Keratinocyte (primary cell): ENCODE measurements around the gene ADGRG4.

ENCODE experiments used
- EZH2 ChIP-seq: IDR thresholded peaks from one replicate; pipeline ENCODE4 v1.6.1; 2012; ENCODE audit warnings: inconsistent platforms, mild to moderate bottlenecking, low read length, moderate library complexity
- TF ChIP-seq, protein P1 (sequence below), 3 experiments: IDR thresholded peaks in 1 of 3; conservative IDR thresholded peaks in 1 of 3; optimal IDR thresholded peaks in 1 of 3; 2 replicates in 2 of 3; 3 replicates in 1 of 3; pipeline versions ENCODE3 to v1.5.1; 2011; ENCODE audit warnings: low read length in 3 of 3, mild to moderate bottlenecking in 3 of 3, moderate library complexity in 2 of 3, control low read depth in 1 of 3, inconsistent platforms in 1 of 3; ENCODE audit not compliant: insufficient read depth in 2 of 3; ENCODE audit errors: extremely low read depth in 1 of 3

DNA sequence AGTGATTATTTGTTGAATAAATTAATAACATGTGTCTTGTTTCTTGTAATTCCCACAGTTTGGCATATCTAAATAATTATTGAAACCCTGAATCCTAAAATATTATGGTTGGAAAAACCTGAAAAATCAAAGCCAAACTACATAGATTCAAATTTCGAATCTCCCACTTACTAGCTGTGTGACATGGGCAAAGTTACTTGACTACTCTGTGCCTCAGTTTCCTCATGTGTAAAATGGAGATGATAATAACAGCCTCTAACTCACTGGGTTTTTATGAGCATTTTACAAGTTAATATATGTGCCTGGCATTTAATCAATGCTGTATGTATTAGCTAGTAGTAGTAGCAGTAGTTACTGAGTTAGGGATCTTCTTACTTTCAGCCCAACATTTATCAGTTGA, 152.4 kb downstream of the ADGRG4 start:
- TF ChIP-seq EZH2 = no peak
- TF ChIP-seq, protein P1, sequence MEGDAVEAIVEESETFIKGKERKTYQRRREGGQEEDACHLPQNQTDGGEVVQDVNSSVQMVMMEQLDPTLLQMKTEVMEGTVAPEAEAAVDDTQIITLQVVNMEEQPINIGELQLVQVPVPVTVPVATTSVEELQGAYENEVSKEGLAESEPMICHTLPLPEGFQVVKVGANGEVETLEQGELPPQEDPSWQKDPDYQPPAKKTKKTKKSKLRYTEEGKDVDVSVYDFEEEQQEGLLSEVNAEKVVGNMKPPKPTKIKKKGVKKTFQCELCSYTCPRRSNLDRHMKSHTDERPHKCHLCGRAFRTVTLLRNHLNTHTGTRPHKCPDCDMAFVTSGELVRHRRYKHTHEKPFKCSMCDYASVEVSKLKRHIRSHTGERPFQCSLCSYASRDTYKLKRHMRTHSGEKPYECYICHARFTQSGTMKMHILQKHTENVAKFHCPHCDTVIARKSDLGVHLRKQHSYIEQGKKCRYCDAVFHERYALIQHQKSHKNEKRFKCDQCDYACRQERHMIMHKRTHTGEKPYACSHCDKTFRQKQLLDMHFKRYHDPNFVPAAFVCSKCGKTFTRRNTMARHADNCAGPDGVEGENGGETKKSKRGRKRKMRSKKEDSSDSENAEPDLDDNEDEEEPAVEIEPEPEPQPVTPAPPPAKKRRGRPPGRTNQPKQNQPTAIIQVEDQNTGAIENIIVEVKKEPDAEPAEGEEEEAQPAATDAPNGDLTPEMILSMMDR (optimal IDR thresholded peaks at IDR 0.05 in 1 of 3, IDR thresholded peaks at IDR 0.05 in 1 of 3, conservative IDR thresholded peaks at IDR 0.05 in 1 of 3; ENCODE audit: extremely low read depth in 1 of 3, insufficient read depth in 2 of 3, low read length in 3 of 3) = no peak
